Embryonic facial prominence (tissue), 1 donor: ENCODE data around the gene COL18A1.
"Not testable (repeated sequence)": the region's sequence is repeated elsewhere in the genome, so short reads cannot be mapped to it uniquely, and the experiment has no call there.

Experiments
- DNase-seq: peaks from one replicate; pipeline ENCODE4 v3.0.0-alpha.2; 2016; ENCODE audit errors: extremely low spot score

Gene COL18A1

DNA sequence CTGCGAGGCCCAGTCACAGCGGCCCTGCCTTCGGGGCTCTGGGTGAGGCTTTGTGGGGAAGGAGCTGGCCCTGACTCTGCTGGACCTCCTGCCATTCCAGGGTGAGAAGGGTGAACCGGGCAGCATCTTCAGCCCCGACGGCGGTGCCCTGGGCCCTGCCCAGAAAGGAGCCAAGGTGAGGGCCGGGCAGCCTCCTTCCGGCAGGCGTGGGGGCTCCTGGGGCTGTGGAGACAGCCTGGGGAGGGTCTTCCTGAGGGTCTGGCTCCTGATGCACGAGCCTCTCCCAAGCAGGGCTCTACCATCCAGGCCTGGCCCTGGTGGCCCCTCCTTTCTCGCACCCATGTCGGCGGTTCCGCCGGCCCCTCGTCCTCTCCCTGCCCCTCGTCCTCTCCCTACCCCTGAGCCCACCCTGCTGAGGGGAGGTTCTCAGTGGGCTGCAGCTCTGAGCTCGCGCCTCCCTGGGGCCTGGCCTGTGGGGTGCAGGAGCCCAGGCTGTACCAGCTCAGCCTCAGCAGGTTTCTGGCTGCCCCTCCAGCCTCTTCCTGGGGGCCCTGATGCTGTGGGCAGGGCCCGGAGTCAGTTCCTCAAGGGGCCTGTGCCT is 88.5 kb downstream of the COL18A1 start:
- no peak for DNase-seq

DNA sequence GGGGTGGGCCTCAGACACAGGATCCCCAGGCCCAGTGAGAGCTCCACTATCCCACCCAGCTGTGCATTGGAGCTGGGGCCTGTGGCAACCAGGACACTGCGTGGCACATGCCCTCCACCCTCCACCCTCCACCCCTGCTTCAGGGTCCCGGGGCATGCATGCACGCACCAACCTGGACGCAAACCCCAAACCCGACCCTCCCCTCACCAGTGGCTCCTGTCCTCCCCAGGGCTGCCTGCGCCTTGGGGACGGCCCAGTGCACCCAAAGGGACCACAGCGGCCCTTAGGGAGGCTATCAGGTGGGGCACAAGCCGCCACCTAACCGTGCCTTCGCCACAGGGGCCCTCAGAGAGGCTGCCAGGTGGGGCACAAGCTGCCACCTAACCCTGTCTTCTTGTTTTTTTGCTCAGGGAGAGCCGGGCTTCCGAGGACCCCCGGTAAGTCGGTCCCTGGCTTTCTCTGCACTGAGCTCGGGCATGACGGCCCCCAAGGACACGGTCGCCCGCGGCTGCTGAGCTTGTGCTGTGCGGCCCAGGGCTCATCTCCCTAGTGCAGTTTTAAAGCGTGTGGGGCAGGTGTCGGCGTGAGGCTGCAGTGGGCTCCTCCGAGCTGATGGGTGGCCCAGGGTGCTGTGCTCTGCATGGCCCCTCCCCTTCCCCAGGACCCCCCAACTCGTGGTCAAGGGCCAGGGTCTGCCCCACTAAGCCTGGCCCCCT is 89.3 kb downstream of the COL18A1 start:
- no peak for DNase-seq

GRCh38 chr21:45494851-45495680 is 90.1 kb downstream of the COL18A1 start:
- DNase-seq = no peak

GRCh38 chr21:45496151-45496967 is 91.4 kb downstream of the COL18A1 start:
- no peak for DNase-seq

- no peak for DNase-seq
Measured at GRCh38 chr21:45496968-45497845, 92.2 kb downstream of the COL18A1 start.

DNA sequence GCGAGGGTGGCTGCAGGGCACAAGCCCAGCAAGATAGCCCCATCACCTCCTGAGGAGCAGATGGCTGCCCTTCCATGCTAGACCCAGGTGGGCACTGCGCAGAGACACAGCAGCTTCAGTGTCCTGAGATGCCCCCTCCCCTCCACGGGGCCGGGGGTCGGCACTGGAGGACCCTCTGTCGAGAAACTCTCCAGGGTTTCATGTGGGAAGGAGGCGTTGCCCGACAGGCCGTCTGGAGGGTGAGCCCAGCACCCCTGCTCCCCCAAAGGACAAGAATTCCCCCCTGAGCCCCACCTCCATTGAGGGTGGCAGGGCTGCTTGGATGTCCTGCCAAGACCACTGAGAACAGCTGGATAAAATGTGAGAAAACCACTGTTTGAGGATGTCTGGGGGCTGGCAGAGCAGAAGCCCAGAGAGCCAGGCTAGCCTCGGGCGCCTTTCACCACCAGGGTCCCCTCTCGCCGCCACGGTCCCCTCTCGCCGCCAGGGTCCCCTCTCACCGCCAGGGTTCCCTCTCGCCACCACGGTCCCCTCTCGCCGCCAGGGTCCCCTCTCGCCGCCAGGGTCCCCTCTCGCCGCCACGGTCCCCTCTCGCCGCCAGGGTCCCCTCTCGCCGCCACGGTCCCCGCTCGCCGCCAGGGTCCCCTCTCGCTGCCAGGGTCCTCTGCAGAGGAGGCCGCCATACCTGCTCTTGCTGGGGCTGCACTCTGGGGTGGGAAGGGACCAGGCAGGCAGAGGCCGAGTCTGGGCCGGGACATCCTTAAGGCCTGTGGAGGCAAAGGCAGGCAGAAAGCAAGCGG is 93.1 kb downstream of the COL18A1 start:
- DNase-seq = no peak

- DNase-seq = no peak
Measured at GRCh38 chr21:45498646-45499000, 93.7 kb downstream of the COL18A1 start.

DNA sequence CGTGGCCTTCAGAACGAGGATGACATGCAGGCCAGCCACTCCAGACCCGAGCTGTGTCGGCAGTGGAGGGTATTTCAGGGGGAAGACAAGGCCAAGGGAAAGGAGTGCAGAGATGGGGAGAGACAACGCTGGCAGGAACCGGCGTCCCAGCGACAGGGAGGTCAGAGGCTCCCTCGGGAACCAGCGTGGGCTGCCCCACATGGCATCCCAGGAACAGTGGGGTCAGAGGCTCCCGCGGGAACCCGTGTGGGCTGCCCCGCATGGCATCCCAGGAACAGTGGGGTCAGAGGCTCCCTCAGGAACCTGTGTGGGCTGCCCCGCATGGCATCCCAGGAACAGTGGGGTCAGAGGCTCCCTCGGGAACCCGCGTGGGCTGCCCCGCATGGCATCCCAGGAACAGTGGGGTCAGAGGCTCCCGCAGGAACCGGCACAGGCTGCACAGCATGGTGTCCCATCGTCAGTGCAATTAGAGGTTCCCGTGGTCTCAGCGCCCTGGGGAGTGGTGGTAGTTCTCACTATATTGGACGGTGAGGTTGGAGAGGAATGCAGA is 94.3 kb downstream of the COL18A1 start:
- DNase-seq = no peak

- no peak for DNase-seq
Measured at GRCh38 chr21:45499970-45500577, 95.1 kb downstream of the COL18A1 start.

DNA sequence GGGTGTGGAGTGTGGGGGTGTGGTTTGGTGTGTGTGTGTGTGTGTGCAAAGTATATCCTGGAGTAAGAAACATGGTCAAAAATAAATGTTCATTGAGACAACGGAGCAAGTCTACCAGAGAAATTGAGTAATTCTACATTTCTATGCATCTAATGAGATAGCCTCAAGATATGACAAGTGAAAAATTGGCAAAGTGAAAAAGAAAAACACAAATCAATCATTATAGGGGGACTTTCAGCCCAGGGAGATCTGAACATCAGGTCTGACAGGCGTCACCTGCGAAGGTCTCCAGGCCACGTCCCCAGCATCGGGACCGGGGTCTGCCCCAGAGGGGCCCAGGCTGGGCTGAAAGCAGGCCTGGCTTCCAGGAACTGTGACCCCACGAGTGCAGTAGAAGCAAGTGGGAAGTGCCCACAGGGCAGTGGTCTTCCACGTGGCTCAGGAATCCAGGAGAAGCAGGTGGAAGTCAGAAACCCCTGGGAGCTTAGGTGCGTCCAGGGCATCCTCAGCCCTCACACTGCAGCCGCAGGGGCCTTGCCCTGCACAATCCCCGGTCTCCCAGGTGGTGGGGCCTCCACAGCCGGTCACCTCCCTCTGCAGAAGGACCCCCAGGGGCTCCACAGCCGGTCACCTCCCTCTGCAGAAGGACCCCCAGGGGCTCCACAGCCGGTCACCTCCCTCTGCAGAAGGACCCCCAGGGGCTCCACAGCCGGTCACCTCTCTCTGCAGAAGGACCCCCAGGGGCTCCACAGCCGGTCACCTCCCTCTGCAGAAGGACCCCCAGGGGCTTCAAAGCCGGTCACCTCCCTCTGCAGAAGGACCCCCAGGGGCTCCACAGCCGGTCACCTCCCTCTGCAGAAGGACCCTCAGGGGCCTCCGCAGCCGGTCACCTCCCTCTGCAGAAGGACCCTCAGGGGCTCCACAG is 96.4 kb downstream of the COL18A1 start:
- not testable (repeated sequence) for DNase-seq

GRCh38 chr21:45502006-45502345 is 97.0 kb downstream of the COL18A1 start:
- no peak for DNase-seq

DNA sequence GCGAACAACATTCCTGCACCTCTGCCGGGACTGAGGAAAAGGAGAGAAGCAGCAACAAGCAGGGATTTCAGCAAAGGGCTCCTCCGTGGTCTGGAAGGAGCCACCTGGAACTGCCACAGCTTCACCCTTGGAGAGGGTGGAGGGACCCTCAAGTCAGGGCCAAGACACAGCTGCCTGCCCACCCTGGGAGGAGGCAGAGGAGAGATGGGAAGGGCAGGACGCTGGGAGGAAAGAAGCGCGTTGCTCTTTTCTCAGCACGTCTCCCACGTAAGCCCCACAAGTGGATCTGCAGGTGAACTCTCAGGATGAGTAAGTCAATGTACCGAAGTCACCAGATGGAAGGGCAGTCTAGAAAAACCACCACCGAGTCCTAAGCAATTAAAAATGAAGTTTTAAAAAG is 97.6 kb downstream of the COL18A1 start:
- DNase-seq = no peak

- not testable (repeated sequence) for DNase-seq
Measured at GRCh38 chr21:45503226-45503625, 98.3 kb downstream of the COL18A1 start.

- no peak for DNase-seq
Measured at GRCh38 chr21:45504021-45504515, 99.1 kb downstream of the COL18A1 start.

DNA sequence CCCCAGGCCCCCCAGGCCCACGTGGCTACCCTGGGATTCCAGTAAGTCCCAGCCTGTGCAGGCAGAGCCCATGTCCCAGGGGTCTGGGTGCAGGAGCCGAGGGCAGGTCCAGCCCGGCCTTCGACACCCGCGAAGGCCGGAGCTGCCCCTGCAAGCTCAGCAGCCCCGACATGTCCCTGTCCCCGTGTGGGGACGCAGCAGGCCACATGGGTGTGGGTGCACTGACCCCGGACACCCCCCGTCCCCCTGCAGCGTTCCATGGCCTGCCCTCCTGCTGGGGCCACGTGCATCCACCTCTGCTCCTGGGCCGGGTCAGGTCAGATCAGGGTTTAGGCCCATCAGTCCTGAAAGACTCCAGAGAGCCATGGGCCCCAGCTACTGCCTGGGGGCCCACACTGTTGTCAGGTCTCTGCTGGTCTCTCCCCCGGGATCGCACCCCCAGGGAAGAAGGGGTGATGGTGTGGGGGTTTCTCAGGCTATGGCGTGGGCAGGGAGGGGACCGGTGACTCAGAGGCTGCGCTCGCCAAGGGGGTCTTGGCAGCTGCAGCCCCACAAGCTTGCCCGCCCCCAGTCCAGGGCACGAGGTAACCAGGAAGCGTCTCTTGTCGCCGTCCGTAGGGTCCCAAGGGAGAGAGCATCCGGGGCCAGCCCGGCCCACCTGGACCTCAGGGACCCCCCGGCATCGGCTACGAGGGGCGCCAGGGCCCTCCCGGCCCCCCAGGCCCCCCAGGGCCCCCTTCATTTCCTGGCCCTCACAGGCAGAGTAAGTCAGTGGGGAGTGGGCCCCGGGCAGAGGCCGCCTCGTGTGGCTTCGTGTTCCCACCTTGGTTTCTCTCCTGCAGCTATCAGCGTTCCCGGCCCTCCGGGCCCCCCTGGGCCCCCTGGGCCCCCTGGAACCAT is 99.8 kb downstream of the COL18A1 start:
- no peak for DNase-seq

GRCh38 chr21:45505416-45506021 is 100.6 kb downstream of the COL18A1 start:
- no peak for DNase-seq
